ENCODE data around the gene POLR3GL.
A peak's percentile ranks its signal among the peaks of the same experiment; 100 is the strongest.

The POLR3GL gene

DNA sequence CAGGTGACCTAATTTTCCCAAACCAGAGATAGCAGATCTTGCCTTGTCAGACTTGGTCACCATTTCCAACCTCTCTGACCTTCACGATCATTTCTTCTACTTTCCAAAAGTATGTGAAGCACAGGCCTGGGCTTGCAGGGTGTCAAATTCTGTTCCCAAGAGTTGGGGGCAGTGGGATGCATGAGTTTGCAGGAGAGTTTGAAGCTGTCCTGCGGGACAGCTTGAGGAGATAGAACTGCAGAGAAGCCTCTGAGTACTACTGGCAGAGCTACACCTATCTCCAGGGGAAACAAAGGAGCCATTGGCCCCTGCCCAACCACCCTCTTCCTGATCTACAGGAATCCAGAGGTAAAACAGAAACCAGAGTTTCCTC, 20.6 kb downstream of the POLR3GL start:
- no peaks in the 10 kb centered on the region for H4K20me1 ChIP-seq (ENCODE audit: insufficient read depth, low read length)
- H3K4me2 ChIP-seq (ENCODE audit: insufficient read depth, low read length) = no peak overlapping the region
- no peaks in the 10 kb centered on the region for H3K27me3 ChIP-seq (ENCODE audit: insufficient read depth, low read length, poor library complexity)
- TF ChIP-seq EZH2 (IDR thresholded peaks at IDR 0.05; ENCODE audit: borderline replicate concordance, low read depth, low read length, severe bottlenecking) = no peak
- TF ChIP-seq, protein P1, sequence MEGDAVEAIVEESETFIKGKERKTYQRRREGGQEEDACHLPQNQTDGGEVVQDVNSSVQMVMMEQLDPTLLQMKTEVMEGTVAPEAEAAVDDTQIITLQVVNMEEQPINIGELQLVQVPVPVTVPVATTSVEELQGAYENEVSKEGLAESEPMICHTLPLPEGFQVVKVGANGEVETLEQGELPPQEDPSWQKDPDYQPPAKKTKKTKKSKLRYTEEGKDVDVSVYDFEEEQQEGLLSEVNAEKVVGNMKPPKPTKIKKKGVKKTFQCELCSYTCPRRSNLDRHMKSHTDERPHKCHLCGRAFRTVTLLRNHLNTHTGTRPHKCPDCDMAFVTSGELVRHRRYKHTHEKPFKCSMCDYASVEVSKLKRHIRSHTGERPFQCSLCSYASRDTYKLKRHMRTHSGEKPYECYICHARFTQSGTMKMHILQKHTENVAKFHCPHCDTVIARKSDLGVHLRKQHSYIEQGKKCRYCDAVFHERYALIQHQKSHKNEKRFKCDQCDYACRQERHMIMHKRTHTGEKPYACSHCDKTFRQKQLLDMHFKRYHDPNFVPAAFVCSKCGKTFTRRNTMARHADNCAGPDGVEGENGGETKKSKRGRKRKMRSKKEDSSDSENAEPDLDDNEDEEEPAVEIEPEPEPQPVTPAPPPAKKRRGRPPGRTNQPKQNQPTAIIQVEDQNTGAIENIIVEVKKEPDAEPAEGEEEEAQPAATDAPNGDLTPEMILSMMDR (IDR thresholded peaks at IDR 0.05; ENCODE audit: borderline replicate concordance, extremely low read depth, low read length, poor library complexity, severe bottlenecking) = no peak
- H3K9me3 ChIP-seq (ENCODE audit: insufficient read depth, low read length, severe bottlenecking) = no peaks in the 10 kb centered on the region
- ATAC-seq (ENCODE audit: insufficient read depth, low read depth) = no peak
- DNase-seq = no peak
- no peaks in the 10 kb centered on the region for H3K36me3 ChIP-seq (ENCODE audit: insufficient read depth, low read length)
- no peak overlapping the region for H3K9ac ChIP-seq (ENCODE audit: low read depth, low read length)
- no peak overlapping the region for H3K4me3 ChIP-seq (ENCODE audit: low read depth in 1 of 2, low read length in 2 of 2)
- peak overlapping the region; percentile 48; the same call in 1 of the 2 replicates for H2AFZ ChIP-seq (ENCODE audit: low read depth, low read length)
- no peaks in the 10 kb centered on the region for H3K79me2 ChIP-seq (ENCODE audit: insufficient read depth, low read length)
- no peak overlapping the region for H3K27ac ChIP-seq (ENCODE audit: low read length)
- peaks cover 14% of the 10 kb centered on the region for H3K4me1 ChIP-seq (ENCODE audit: insufficient read depth, low read length)

DNA sequence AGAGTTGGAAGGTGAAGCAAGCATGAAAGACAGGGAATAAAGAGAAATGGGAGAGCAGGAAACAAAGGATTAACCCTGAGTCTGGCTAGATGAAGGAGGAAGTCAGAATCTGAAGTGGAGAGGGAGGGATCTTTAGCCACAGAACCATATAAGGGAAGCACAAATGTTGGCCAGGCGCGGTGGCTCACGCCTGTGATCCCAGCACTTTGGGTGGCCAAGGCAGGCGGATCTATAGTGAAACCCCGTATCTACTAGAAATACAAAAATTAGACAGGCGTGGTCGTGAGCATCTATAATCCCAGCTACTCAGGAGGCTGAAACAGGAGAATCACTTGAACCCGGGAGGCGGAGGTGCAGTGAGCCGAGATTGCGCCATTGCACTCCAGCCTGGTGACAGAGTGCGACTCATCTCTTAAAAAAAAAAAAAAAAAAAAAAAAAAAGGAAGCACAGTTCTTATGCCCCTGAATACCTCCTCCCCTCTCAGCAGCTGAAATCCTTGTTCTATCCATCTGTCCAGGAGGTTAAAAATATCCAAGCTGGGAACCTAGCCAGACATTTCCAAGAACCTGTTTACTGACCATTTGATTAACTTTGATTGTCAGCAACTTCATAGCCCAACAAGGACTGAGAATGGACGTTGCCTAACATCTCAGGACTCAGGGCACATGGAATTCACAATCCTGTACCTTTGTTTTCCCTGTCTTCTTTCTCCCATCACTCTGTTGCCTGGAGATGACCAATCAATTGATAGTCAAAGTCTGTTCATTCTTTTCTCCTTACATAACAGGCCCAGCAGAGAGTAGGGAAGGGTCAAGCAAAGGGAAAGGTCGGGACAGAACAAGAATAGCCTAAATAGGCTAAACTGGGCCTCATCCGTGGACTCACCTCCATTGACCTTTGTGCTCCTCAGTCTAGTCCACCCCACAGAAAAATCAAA, 21.3 kb downstream of the POLR3GL start:
- H3K79me2 ChIP-seq (ENCODE audit: insufficient read depth, low read length) = no peaks in the 10 kb centered on the region
- no peak for DNase-seq
- no peak overlapping the region for H3K4me3 ChIP-seq (ENCODE audit: low read depth in 1 of 2, low read length in 2 of 2)
- H4K20me1 ChIP-seq (ENCODE audit: insufficient read depth, low read length) = no peaks in the 10 kb centered on the region
- no peak overlapping the region for H3K9ac ChIP-seq (ENCODE audit: low read depth, low read length)
- TF ChIP-seq EZH2 (IDR thresholded peaks at IDR 0.05; ENCODE audit: borderline replicate concordance, low read depth, low read length, severe bottlenecking) = no peak
- TF ChIP-seq, protein P1 (IDR thresholded peaks at IDR 0.05; ENCODE audit: borderline replicate concordance, extremely low read depth, low read length, poor library complexity, severe bottlenecking) = no peak
- no peak overlapping the region for H3K27ac ChIP-seq (ENCODE audit: low read length)
- H3K4me1 ChIP-seq (ENCODE audit: insufficient read depth, low read length) = peaks cover 8% of the 10 kb centered on the region
- no peak for ATAC-seq (ENCODE audit: insufficient read depth, low read depth)
- H3K9me3 ChIP-seq (ENCODE audit: insufficient read depth, low read length, severe bottlenecking) = no peaks in the 10 kb centered on the region
- no peaks in the 10 kb centered on the region for H3K36me3 ChIP-seq (ENCODE audit: insufficient read depth, low read length)
- peak overlapping the region; percentile 48; the same call in 1 of the 2 replicates for H2AFZ ChIP-seq (ENCODE audit: low read depth, low read length)
- no peaks in the 10 kb centered on the region for H3K27me3 ChIP-seq (ENCODE audit: insufficient read depth, low read length, poor library complexity)
- no peak overlapping the region for H3K4me2 ChIP-seq (ENCODE audit: insufficient read depth, low read length)

GRCh38 chr1:145986551-145986950, 22.1 kb downstream of the POLR3GL start:
- no peak overlapping the region for H3K27ac ChIP-seq (ENCODE audit: low read length)

More at GRCh38 chr1:145986551-145986950, 22.1 kb downstream of the POLR3GL start:
- H3K79me2 ChIP-seq (ENCODE audit: insufficient read depth, low read length) = no peaks in the 10 kb centered on the region
- peaks cover 8% of the 10 kb centered on the region for H3K4me1 ChIP-seq (ENCODE audit: insufficient read depth, low read length)
- DNase-seq = no peak
- no peak for TF ChIP-seq EZH2 (IDR thresholded peaks at IDR 0.05; ENCODE audit: borderline replicate concordance, low read depth, low read length, severe bottlenecking)
- TF ChIP-seq, protein P1 (IDR thresholded peaks at IDR 0.05; ENCODE audit: borderline replicate concordance, extremely low read depth, low read length, poor library complexity, severe bottlenecking) = no peak
- no peak overlapping the region for H2AFZ ChIP-seq (ENCODE audit: low read depth, low read length)
- H4K20me1 ChIP-seq (ENCODE audit: insufficient read depth, low read length) = no peaks in the 10 kb centered on the region
- ATAC-seq (ENCODE audit: insufficient read depth, low read depth) = no peak
- H3K9ac ChIP-seq (ENCODE audit: low read depth, low read length) = no peak overlapping the region
- H3K36me3 ChIP-seq (ENCODE audit: insufficient read depth, low read length) = no peaks in the 10 kb centered on the region
- no peaks in the 10 kb centered on the region for H3K9me3 ChIP-seq (ENCODE audit: insufficient read depth, low read length, severe bottlenecking)
- no peaks in the 10 kb centered on the region for H3K27me3 ChIP-seq (ENCODE audit: insufficient read depth, low read length, poor library complexity)
- no peak overlapping the region for H3K4me3 ChIP-seq (ENCODE audit: low read depth in 1 of 2, low read length in 2 of 2)
- no peak overlapping the region for H3K4me2 ChIP-seq (ENCODE audit: insufficient read depth, low read length)
